Gastroesophageal sphincter (tissue), 3 donors: ENCODE results near the gene RMND1.
"Not testable (repeated sequence)": the region's sequence is repeated elsewhere in the genome, so short reads cannot be mapped to it uniquely, and the experiment has no call there.

Source experiments
- CTCF ChIP-seq, 4 experiments: fragments of 200-600 bp in 2 of 4; fragments of 450-650 bp in 2 of 4; sonication (generic) in 1 of 4; IDR thresholded peaks; one replicate each; pipeline ENCODE4 v1.5.1; 2017 to 2019; ENCODE audit warnings: antibody characterized with exemption in 4 of 4, mild to moderate bottlenecking in 2 of 4, moderate library complexity in 2 of 4
- POLR2A ChIP-seq, 2 donors: fragments of 450-650 bp; IDR thresholded peaks; one replicate each; pipeline ENCODE4 v1.6.1; 2017; ENCODE audit warnings: antibody characterized with exemption in 2 of 2, mild to moderate bottlenecking in 2 of 2, moderate library complexity in 1 of 2

GRCh38 chr6:151356983-151357382, 94.9 kb downstream of the RMND1 start:
- not testable (repeated sequence) for TF ChIP-seq POLR2A, CTCF (IDR thresholded peaks at IDR 0.05)
